ENCODE measurements around the gene SSR3.

GRCh38 chr3:156548041-156548687 lies 6.8 kb downstream of the SSR3 start:
- TF ChIP-seq CTCF (IDR thresholded peaks at IDR 0.05), result no peak
- TF ChIP-seq POLR2A (IDR thresholded peaks at IDR 0.05), result no peak
